Stimulated activated naive CD4-positive, alpha-beta T cell (primary cell): ENCODE results near the gene PHC2.
A peak's percentile ranks its signal among the peaks of the same experiment; 100 is the strongest.
"Not testable (repeated sequence)": the region's sequence is repeated elsewhere in the genome, so short reads cannot be mapped to it uniquely, and the experiment has no call there.

ENCODE experiments used
- DNase-seq, 6 experiments: peaks; one replicate each; lab custom pipeline; 2025; lab: John Stamatoyannopoulos, UW

The PHC2 gene

DNA sequence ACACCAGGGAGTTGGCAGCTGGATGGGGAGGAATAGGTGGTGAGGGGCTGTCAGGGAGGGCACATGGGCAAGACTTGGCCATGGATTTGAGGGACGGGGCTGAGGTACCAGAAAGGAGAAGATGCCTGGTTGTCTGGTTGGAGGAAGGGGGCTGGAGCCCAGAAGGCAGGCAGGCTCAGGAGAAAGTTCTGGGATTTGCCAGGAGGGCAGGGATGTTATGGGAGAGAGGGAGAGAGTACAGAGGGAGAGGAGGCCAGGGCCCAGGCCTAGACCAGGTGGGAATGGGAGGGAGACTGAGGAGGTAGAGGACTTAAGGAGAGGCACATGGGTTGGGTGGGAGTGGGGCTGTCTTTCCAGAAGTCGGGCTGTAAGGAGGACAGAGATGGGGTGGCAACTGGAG, 114.3 kb downstream of the PHC2 start:
- no peak for DNase-seq

DNA sequence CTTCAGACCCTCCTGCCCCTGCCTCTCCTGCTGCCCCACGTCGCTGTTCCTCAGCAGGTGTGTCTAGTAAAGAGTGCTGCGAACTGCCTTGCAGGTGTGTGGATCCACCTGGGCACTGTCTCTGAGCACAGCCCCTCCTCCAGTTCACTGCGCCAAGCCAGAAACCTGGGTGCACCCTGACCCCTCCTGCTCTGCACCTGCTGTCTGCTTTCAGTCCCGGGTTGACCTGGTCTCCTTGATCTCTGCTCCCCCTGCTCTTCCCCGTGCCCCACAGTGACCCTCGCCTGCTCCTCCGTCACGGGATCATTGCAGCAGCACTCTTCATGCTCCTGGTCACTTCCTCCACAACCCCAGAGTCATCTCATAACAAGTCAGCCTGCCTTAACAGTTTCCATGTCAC, 116.5 kb downstream of the PHC2 start:
- DNase-seq = no peak

DNA sequence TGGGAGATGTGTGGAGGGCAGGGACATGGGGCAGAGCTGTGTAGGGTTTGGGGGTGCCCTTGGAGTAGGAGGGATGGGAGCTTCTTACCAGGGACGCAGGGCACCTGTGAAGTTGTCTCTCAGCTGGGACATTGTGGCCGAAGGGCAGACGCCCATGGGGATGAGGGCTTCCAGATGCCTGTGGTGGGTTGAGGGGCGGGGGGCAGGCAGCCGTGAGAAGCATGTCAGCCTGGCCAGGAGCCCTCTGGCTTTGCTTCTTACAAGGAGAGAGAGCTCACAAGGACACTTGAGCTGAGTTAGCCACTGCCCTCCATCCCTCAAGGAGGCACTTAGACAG, 118.5 kb downstream of the PHC2 start:
- no peak for DNase-seq

DNA sequence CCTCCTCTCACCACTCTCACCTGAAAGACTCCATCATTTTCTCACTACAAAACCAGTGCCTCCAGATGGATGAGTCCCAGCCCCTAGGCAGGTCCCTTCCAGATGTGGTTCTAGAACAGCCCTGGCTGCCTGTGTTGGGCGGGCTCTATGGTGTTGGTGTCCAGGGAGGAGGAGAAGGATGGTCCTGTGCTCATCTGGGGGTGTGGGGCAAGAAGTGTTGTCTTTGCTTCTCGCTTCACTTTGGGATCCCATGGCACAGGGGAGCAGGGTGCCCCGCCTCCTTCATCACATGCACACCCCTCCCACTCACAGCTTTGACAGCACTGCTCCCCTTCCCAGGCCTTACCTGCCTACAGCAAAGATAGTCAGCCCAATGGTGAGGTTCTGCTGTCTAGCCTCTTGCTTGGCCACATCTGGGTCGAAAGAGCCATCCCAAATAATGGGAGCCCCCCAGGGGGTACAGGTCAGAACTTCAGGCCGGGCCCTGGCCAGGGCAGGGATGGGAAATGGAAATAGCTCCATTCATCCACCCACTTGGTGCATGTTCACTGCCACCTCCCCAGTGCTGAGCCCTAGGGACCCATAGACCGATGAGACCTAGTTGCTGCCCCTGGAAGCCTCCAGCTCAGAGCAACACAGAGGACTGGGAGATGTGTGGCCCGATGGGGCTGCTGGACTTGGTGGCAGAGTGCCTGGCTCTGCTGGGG, 119.0 kb downstream of the PHC2 start:
- DNase-seq = no peak

DNA sequence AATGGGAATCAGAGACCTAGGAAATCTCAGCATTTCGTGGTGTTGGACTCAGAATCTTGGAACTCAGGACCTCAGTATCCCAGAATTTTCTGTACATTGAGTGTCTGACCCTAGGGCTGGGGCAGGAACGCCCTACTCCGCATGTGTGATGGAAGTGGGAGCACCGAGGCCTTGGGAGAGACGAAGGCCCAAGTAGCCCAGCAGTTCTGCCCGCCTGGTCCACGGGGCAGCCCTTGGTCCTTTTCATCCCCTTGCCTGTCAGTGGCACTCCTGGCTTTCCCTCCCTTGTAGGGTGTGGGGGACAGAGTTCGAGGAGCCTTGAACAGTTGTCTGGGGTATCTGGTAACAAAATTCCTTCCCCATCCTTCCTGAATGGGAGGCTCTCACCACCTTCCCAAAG, 120.2 kb downstream of the PHC2 start:
- DNase-seq = no peak

DNA sequence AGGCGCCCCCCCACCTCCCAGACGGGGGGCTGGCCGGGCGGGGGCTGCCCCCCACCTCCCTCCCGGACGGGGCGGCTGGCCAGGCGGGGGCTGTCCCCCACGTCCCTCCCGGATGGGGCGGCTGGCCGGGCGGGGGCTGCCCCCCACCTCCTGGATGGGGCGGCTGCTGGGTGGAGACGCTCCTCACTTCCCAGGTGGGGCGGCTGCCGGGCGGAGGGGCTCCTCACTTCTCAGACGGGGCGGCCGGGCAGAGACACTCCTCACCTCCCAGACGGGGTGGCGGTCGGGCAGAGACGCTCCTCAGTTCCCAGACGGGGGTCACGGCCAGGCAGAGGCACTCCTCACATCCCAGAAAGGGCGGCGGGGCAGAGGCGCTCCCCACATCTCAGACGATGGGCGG, 121.5 kb downstream of the PHC2 start:
- not testable (repeated sequence) for DNase-seq

DNA sequence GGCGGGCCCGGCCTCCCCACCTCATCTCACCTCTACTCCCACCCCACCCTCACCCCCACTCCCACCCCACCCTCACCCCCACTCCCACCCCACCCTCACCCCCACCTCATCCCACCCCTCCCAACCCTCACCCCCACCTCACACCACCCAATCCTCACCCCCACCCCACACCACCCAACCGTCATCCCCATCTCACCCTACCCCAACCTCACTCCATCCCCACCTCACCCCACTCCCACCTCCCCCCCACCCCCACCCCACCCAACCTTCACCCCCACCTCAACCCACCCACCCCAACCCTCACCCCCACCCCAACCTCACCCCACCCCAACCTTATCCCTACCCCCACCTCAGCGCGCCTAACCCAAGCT, 123.4 kb downstream of the PHC2 start:
- DNase-seq = no peak

DNA sequence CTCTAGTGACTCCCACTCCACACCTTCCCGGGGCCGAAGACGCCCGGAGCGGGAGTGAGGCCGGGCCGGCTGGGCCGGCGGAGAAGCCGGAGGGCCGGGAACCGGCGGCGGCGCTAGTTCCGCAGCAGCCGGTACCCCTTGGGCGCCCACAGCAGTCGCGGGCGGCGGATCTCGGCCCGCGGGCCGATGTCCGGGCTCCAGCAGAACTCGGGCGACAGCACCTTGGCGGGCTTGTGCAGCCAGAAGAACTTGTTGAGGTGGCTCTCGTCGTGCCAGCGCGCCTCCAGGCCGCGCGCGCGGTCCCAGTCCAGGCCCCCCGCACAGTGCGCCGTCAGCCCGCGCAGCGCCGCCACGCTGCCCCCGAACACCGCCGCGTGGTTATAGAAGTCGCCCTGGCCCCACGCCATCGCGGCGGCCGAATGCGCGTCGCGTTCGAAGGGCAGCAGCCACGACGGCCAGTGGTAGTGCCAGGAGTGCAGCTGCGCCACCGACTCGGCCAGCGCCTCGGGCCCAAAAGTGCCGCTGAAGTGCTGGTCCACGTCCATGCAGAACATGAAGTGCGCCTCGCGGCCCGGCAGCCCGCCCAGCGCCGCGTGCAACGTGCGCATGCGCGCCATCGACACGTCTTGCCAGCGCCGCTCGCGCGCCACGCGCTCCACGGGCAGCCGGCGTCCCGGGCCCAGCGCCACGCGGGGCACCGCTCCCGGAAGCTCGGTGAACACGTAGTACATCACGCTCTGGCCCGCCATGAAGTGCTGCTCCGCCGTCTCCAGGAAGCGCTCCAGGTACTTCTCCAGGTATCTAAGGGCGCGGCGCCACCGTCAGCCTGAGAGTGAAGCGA, 124.0 kb downstream of the PHC2 start:
- DNase-seq = peak in 2 of 6 experiments; percentile 7 to 9

DNA sequence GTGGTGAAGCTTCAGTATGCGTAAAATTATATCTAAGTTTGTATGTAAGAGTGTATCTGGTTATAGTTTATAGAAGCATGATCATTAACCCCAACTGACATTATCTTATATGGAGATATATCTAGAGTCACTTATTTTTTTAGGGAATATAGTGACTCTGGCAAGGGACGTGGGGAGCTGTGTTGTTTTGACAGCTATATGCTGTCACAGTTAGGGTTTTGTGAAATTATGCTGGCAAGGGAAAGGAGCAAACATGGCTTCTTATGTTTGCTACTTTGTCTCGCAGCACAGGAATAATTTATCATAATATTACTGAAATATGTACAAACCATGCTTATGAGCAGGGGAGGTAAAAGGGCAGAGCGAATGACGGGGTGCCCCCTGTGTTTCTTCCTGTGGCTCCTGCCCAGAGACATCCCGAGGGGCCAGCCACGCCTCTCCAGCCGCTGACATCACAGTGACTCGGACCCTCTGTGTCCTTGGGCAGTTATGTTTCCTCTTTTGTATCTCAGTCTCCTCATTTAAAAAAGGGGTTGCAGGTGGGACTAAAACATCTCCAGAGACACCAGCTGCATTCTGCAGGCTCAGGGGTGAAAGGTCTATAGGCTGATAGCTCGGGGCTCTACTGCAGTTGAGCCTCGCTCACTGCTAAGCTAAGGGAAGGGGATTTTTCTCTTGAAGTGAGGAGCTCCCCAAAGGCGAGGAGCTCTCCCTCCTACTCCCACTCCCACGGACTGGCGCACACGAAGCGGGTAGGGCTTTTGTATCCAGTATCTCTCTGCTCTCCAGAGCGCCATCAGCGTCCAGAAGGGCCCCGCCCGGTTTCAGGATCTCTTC, 124.9 kb downstream of the PHC2 start:
- DNase-seq = no peak

DNA sequence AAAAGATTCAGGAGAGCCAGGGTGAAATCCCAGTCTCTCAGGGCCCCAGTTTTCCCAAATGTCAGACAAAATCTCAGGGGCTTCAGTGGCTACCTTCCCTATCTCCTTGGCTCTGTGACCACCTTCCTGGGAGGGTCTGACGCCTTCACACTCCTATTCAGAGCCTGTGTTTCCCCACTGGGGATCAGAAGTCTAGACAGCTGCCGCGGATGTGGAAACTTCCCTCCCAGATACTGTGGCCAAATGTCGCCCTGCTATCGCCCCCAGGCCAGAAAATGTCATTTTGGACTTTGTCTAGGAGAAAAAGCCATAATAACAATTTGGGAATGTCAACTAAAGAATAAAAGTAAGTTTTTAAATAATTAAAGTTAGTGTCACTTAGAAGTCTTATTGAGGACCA, 125.9 kb downstream of the PHC2 start:
- no peak for DNase-seq

DNA sequence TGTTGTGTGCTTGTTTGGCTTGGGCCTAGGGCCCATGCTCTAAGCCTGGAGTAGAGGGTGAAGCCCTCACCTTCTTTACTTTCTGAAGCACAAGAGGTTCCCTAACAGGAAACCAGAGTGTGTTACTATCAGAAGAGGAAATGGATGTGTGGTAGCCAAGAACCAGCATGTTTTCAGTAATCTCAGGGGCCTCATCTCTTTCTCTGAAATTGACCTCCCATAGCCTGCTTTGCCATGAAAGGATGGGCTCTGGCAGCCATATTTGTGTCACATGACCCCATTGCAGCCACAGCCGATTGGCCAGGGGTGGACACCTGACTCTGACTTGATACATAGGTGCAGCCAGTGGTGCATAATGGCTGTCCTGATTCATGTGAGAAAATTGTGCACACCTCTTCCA, 128.6 kb downstream of the PHC2 start:
- peak in 2 of 6 experiments; percentile 6 to 28 for DNase-seq

DNA sequence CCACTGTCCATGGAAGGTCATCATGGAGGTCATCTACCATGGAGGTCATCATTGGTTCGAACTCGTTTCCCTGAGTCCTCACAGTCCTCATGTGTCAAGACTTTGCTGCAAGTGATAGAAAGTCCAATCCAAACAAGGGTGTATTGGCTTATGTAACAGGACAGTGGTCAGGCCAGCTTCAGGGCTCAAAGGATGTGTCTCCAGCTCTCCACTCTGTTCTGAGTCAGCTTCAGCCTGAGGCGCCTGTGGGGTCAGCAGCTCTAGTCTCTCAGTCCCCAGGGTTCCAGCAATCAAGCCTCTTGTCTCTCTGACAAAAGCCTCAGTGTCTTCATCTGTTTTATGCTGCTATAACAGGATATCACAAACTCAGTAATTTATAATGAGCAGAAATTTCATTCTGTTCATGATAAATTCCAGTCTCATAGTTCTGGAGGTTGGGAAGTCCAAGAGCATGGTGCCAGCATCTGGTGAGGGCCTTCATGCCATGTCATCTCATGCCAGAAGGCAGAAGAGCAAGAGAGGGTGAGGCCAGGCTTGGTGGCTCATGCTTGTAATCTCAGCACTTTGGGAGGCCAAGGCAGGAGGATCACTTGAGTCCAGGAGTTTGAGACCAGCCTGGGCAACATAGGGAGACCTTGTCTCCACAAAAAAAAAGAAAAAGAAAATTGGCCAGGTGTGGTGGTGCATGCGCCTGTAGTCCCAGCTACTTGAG, 129.5 kb downstream of the PHC2 start:
- DNase-seq = no peak

DNA sequence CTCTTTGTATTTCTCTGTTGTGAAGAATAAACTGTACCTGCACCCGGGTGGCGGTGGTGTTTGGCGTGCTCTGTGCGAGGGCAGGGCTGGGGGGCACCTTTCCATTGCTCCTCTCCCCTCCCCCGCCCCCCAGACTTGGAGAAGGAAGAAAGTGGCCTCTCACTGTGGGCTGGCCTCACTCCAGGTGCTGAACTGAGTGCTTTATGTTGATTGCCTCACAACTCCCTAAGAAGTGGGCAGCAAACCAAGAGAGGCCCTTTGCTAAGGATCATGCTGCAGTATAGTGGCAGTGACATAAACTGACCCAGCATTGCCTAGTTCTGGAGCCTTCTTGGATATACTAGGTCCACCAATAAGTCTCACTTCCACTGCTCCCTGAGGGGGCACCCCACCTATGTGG, 130.2 kb downstream of the PHC2 start:
- no peak for DNase-seq

DNA sequence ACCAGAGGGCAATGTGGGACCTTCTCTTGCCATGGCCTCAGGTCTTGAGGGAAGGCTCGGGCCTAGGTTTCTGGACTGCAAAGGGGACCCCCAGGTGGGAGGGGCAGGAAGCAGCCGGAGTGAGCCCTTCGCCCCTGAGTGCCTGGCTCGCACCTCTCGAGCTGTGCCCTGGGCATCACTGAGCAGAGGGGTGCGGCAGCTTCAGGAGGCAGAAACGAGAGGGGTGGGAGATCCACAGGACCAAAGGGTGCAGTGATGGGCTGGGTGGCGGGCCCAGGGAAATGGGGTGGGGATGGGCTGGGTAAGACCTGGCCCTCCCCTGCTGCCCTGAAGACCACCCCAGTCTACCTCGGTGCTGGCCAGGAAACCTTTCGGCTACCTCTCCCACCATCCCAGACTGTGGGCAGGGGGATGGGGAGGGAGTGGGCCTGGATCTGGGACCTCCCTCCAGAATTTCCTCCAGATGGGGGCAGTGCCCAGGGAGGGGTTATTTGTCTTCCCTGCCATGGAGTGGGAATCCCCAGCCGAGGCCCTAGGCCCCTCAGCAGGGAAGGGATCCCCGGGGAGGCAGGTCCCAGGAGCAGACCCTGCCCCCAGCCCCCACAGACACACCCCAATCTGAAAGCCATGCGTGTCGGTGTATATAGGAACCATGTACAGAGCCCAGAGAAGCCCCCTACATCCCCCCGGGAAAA, 131.3 kb downstream of the PHC2 start:
- no peak for DNase-seq

DNA sequence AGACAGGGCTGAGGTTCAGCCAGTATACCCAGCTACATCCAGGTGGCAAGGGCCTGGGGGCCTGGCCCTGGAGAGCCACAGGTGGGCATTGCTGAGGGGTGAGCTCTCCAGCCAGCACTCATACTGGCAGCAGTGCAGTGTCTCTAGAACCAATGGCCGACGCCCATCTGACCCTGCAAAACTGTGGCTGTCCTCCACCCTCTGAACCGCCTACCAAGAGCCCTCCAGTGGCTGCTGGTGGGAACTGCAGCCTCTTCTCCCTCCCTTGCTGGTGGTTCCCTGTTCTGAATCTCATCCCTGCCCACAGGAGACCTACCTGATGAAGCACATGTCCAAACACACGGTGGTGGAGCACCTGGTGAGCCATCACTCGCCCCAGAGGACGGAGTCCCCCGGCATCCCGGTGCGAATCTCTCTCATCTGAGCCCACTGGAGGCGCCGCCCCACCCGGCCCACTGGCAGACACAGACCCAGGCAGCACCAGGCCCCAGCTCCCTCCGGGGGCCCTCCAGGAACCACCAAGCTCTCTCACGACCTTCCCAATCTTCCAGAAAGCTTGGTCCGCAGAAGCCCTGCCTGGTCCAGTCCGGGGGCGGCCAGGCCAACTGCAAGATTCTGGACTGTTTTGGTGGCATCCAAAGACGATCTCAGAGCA, 132.1 kb downstream of the PHC2 start:
- DNase-seq = peak; percentile 3 to 49 (median 16)

DNA sequence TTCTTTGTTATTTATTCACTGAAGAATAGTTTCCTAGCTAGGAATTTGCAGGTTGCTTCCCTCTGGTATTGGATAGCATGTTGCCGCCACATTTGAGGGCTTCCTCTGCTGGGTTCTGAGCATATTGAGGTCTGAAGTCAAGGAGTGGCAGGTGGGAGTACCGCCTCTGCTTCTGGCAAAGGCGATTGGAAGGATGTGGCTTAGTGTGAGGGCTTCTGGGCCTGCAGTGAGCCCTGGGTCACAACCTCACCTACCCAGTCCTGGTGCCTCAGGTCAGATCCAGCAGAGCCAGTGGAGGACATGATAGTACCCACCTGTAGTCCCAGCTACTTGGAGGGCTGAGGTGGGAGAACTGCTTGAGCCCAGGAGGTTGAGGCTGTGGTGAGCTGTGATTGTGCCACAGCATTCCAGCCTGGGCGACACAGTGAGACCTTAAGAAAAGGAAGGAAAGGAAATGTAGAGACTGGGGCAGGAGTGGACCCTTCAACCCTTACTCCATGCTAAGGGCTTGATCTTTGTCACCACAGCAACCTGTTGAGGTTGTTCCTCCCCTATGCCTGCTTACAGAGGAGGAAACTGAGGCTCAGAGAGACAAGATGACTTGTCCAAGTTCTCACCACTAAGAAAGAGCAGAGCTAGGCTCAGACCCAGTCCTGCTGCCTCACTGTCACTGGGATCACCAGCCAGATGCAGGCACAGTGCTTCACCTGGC, 132.8 kb downstream of the PHC2 start:
- DNase-seq = no peak

DNA sequence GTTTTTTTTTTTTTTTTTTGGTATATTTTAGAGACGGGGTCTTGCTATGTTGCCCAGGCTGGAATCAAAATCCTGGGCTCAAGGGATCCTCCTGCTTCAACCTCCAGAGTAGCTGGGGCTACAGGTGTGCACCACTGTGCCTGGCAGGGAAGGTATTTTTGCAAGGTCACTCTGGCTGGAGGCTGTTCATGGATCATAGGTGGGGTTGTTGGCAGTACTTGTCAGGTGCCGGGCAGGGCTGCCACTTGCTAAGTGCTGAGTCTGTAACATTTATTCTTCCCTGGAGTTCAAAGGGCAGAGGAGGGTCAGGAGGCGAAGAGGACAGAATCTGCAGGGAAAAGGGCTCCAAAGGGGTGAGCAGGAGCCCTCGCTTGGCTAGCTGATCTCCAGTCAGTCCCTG, 134.1 kb downstream of the PHC2 start:
- DNase-seq = no peak

DNA sequence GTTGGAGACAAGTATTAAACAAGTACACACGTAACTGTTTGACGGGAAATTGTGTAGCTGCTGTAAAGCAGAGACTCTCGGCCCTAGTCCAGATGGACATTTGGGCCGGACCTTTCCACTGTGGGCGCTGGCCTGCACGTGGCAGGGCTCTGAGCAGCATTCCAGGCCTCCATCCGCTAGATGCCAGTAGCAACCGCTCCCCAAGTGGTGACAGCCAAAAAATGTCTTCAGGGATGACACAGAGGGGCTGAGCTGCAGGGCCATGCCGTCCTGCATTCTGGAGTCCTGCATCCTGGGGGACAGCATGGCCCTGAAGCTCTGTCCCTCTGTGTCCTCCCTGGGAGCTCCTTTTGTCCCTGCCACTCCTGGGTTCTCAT, 134.8 kb downstream of the PHC2 start:
- DNase-seq = no peak

DNA sequence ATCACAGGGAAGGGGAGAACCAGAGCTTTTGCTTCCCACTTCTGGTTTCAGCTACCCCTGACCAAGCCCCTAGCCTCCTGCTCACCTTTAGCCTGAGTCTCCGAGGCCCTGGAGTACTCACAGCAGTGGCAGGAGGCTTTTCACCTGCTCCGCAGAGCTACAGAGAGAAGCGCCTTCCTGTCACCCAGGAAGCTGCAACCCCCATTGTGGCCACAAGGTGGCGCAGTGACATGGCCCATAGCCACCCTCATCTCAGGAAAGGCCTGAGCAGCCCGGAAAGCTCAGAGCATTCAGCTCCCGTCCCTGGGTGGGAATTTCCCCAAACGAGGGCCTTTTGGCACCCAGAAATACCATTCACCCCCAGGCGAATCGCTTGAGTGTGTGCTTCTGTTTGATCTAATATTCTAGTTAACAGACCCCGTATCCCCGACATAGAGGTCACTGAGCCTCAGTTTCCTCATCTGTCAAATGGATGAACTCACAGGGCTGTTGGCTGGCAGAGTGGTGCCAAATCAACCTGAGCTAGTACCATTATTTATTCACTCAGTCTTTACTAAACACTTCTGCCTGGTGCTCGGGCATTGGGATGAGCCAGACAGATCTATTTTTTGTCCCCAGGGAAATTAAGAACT, 135.3 kb downstream of the PHC2 start:
- DNase-seq = peak; percentile 56 to 86 (median 76)

DNA sequence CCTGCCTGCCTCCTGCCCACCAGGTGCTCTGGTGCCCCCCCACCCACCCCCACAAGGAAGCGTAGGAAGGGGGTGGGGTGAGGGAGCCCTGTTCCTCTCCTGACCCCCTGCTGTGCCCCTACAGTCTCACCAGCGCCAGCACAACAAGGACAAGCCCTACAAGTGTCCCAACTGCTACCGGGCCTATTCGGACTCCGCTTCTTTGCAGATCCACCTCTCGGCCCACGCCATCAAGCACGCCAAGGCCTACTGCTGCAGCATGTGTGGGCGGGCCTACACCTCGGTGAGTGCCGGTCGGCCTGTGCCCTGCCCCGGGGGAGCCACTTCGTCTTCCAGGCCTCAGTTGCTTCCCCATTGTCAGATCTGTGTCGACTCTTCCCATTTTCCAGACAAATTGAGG, 135.9 kb downstream of the PHC2 start:
- DNase-seq = no peak
